Measurements from ENCODE around the gene ALAS1. TPM values are rescaled to one million over a fixed set of nuclear protein-coding genes. Genes with fewer than 3 reads are reported as not detected.

Gene ALAS1
- total RNA-seq (2022; extraction: Qiagen RNA extraction): 43.1 to 47.9 TPM (median 46.6 TPM) in 5 replicates

GRCh38 chr3:52197842-52198625 lies at the start of gene ALAS1:
Gene ALAS1, plus strand, starts transcription at chr3:52198160. Its CDS starts 1,082 bp downstream, at chr3:52199242.

GRCh38 chr3:52154135-52155094 lies 43.5 kb upstream of the ALAS1 start, which contains the start of gene POC1A:
Gene POC1A, minus strand, starts transcription at chr3:52154423. Its CDS starts 51 bp downstream, at chr3:52154372.

GRCh38 chr3:52225452-52226228 lies 27.7 kb downstream of the ALAS1 start, which contains the start of gene TLR9:
Gene TLR9, minus strand, starts transcription at chr3:52225645. Its CDS starts 116 bp downstream, at chr3:52225529.

GRCh38 chr3:52238761-52239701 lies 41.1 kb downstream of the ALAS1 start, which contains the start of gene TWF2:
Gene TWF2, minus strand, starts transcription at chr3:52239158. Its CDS starts 142 bp downstream, at chr3:52239016.

GRCh38 chr3:52245322-52246263 lies 47.6 kb downstream of the ALAS1 start, which contains the start of gene PPM1M:
Gene PPM1M, plus strand, starts transcription at chr3:52245759. Its CDS starts 66 bp downstream, at chr3:52245825.

Other genes with a start within 250 kb of the ALAS1 start
- gene GPR62, start 242.8 kb upstream of the ALAS1 start, total RNA-seq (2022; extraction: Qiagen RNA extraction): not detected in 5 replicates
- gene PCBP4, start 230.7 kb upstream of the ALAS1 start, total RNA-seq (2022; extraction: Qiagen RNA extraction): 12.1 to 15.2 TPM (median 14.0 TPM) in 5 replicates
- gene ABHD14B, start 224.1 kb upstream of the ALAS1 start, total RNA-seq (2022; extraction: Qiagen RNA extraction): 27.4 to 34.9 TPM (median 34.2 TPM) in 5 replicates
- 11.4 to 15.9 TPM (median 15.6 TPM) in 5 replicates for gene ABHD14A, start 223.1 kb upstream of the ALAS1 start, total RNA-seq (2022; extraction: Qiagen RNA extraction)
- gene ACY1, start 214.6 kb upstream of the ALAS1 start, total RNA-seq (2022; extraction: Qiagen RNA extraction): 22.3 to 27.8 TPM (median 25.4 TPM) in 5 replicates
- 1,307 to 1,420 TPM (median 1,337 TPM) in 5 replicates for gene RPL29, start 202.3 kb upstream of the ALAS1 start, total RNA-seq (2022; extraction: Qiagen RNA extraction)
- 19.0 to 20.8 TPM (median 20.0 TPM) in 5 replicates for gene DUSP7, start 141.6 kb upstream of the ALAS1 start, total RNA-seq (2022; extraction: Qiagen RNA extraction)
- 16.6 to 19.5 TPM (median 18.9 TPM) in 5 replicates for gene POC1A, start 43.7 kb upstream of the ALAS1 start, total RNA-seq (2022; extraction: Qiagen RNA extraction)
- gene TLR9, start 27.5 kb downstream of the ALAS1 start, total RNA-seq (2022; extraction: Qiagen RNA extraction): 0.03 to 0.05 TPM (median 0.04 TPM) in 3 of 5 replicates, not detected in the others
- gene TWF2, start 41.0 kb downstream of the ALAS1 start, total RNA-seq (2022; extraction: Qiagen RNA extraction): 63.1 to 70.9 TPM (median 65.7 TPM) in 5 replicates
- gene PPM1M, start 47.6 kb downstream of the ALAS1 start, total RNA-seq (2022; extraction: Qiagen RNA extraction): 3.8 to 5.7 TPM (median 4.9 TPM) in 5 replicates
- gene WDR82, start 80.5 kb downstream of the ALAS1 start, total RNA-seq (2022; extraction: Qiagen RNA extraction): 47.3 to 50.5 TPM (median 50.3 TPM) in 5 replicates
- gene GLYCTK, start 89.7 kb downstream of the ALAS1 start, total RNA-seq (2022; extraction: Qiagen RNA extraction): 2.5 to 4.4 TPM (median 4.0 TPM) in 5 replicates
- 0.64 to 1.2 TPM (median 0.90 TPM) in 5 replicates for gene DNAH1, start 118.2 kb downstream of the ALAS1 start, total RNA-seq (2022; extraction: Qiagen RNA extraction)
- gene BAP1, start 211.8 kb downstream of the ALAS1 start, total RNA-seq (2022; extraction: Qiagen RNA extraction): 28.8 to 39.3 TPM (median 37.2 TPM) in 5 replicates
- gene PHF7, start 212.5 kb downstream of the ALAS1 start, total RNA-seq (2022; extraction: Qiagen RNA extraction): 2.3 to 2.9 TPM (median 2.7 TPM) in 5 replicates
- gene SEMA3G, start 246.9 kb downstream of the ALAS1 start, total RNA-seq (2022; extraction: Qiagen RNA extraction): 0.06 to 0.21 TPM (median 0.07 TPM) in 5 replicates